IPS DF 4.7 (cell line): ENCODE measurements around the gene PDE11A.

ENCODE experiments used
- DNase-seq: peaks from one replicate; pipeline ENCODE4 v3.0.0-alpha.2; 2013; ENCODE audit warnings: low spot score; ENCODE audit errors: extremely low read depth

Gene PDE11A

GRCh38 chr2:177575358-177575757, 497.2 kb downstream of the PDE11A start:
- no peak for DNase-seq

GRCh38 chr2:177574356-177574755, 498.2 kb downstream of the PDE11A start:
- DNase-seq: no peak
